ENCODE data around the gene RIN3. TPM values are rescaled to one million over a fixed set of nuclear protein-coding genes. Genes with fewer than 3 reads are reported as not detected.

Gene RIN3
- total and polyA plus RNA-seq, 3 donors from 2014 or later, result 25.9 to 56.2 (median 49.8) TPM

- Histone ChIP-seq H3K36me3 (ENCODE audit: low read depth, missing control alignments) (no peaks in the 10 kb centered on the region), H3K4me3 (peak overlapping the region; percentile 45 to 62), H3K9me3 (no peaks in the 10 kb centered on the region), H3K27me3 (no peaks in the 10 kb centered on the region), H3K4me1 (peaks cover 46% of the 10 kb centered on the region), H3K27ac (peak overlapping the region; percentile 68 to 82)
- no peak for DNase-seq
- intact Hi-C loops (cut with DNase I; ENCODE audit: low total_unique reads), result no loop called here
- 68 to 79% methylated on average over 10 to 11 of the region's 11 CpGs for WGBS, 2 donors
- no peak for TF ChIP-seq CTCF (IDR thresholded peaks at IDR 0.05)
- no peak for TF ChIP-seq POLR2A (IDR thresholded peaks at IDR 0.05)
Observed at GRCh38 chr14:92653162-92653651, 139.6 kb downstream of the RIN3 start.

- Histone ChIP-seq H3K4me3 (peak overlapping the region in 1 of 2 donors; percentile 62), H3K27me3 (no peaks in the 10 kb centered on the region), H3K4me1 (peaks cover 42% of the 10 kb centered on the region), H3K36me3 (ENCODE audit: low read depth, missing control alignments) (no peaks in the 10 kb centered on the region), H3K9me3 (no peaks in the 10 kb centered on the region), H3K27ac (peak overlapping the region in 1 of 2 donors; percentile 82)
- no peak for TF ChIP-seq CTCF (IDR thresholded peaks at IDR 0.05)
- no peak for TF ChIP-seq POLR2A (IDR thresholded peaks at IDR 0.05)
- no peak for DNase-seq
- intact Hi-C loops (cut with DNase I; ENCODE audit: low total_unique reads), result no loop called here
- 71 to 75% methylated on average over 18 of the region's 18 CpGs for WGBS, 2 donors
Observed at GRCh38 chr14:92654239-92654901, 140.8 kb downstream of the RIN3 start.

- peak overlapping the region in 1 of 2 donors; percentile 5 for H3K4me3 ChIP-seq
- no peak for DNase-seq
- H3K27me3 ChIP-seq, result no peaks in the 10 kb centered on the region
- intact Hi-C loops (cut with DNase I; ENCODE audit: low total_unique reads), result no loop called here
- TF ChIP-seq POLR2A (IDR thresholded peaks at IDR 0.05), result no peak
- no peak for TF ChIP-seq CTCF (IDR thresholded peaks at IDR 0.05)
- no peaks in the 10 kb centered on the region for H3K36me3 ChIP-seq (ENCODE audit: low read depth, missing control alignments)
- H3K4me1 ChIP-seq, result peaks cover 53% of the 10 kb centered on the region
- WGBS, 2 donors, result 52 to 56% methylated on average over 12 to 13 of the region's 13 CpGs
- peak overlapping the region; percentile 74 to 82 for H3K27ac ChIP-seq
- H3K9me3 ChIP-seq, result no peaks in the 10 kb centered on the region
Observed at GRCh38 chr14:92655419-92656201, 142.0 kb downstream of the RIN3 start.

GRCh38 chr14:92656306-92657081, 142.9 kb downstream of the RIN3 start:
- peak; percentile 49 for DNase-seq
- Histone ChIP-seq H3K9me3 (no peaks in the 10 kb centered on the region), H3K4me3 (no peak overlapping the region), H3K27me3 (no peaks in the 10 kb centered on the region), H3K4me1 (peaks cover 48% of the 10 kb centered on the region), H3K36me3 (ENCODE audit: low read depth, missing control alignments) (no peaks in the 10 kb centered on the region), H3K27ac (peak overlapping the region; percentile 74 to 82)
- 72 to 73% methylated on average over 8 of the region's 8 CpGs for WGBS, 2 donors
- intact Hi-C loops (cut with DNase I; ENCODE audit: low total_unique reads), result no loop called here
- TF ChIP-seq CTCF (IDR thresholded peaks at IDR 0.05) (peak in 2 of 3 experiments; percentile 20 to 22), POLR2A (IDR thresholded peaks at IDR 0.05) (no peak)

All from testis (tissue), 3 donors.